Measurements from ENCODE around the gene FLNB. TPM values are rescaled to one million over a fixed set of nuclear protein-coding genes. Genes with fewer than 3 reads are reported as not detected.

The FLNB gene
- total RNA-seq, 1 donor from 2014 or later = 83.3 TPM

GRCh38 chr3:58042947-58043707 lies 34.9 kb downstream of the FLNB start:
- H3K4me3 ChIP-seq = no peak overlapping the region
- H3K27me3 ChIP-seq (ENCODE audit: low read depth) = no peaks in the 10 kb centered on the region
- intact Hi-C loops (cut with DNase I) = no loop called here
- no peak for TF ChIP-seq CTCF (IDR thresholded peaks at IDR 0.05)
- ATAC-seq (peak; percentile 24 to 57), DNase-seq (no peak)
- peak overlapping the region; percentile 44 for H3K27ac ChIP-seq
- H3K4me1 ChIP-seq = peaks cover 62% of the 10 kb centered on the region
- H3K36me3 ChIP-seq = no peaks in the 10 kb centered on the region
- H3K9me3 ChIP-seq = no peaks in the 10 kb centered on the region

- Histone ChIP-seq H3K9me3 (no peaks in the 10 kb centered on the region), H3K27ac (peak overlapping the region; percentile 44), H3K4me1 (peaks cover 70% of the 10 kb centered on the region), H3K36me3 (no peaks in the 10 kb centered on the region), H3K27me3 (ENCODE audit: low read depth) (no peaks in the 10 kb centered on the region), H3K4me3 (no peak overlapping the region)
- ATAC-seq = no peak
- no peak for DNase-seq
- intact Hi-C loops (cut with DNase I) = no loop called here
- no peak for TF ChIP-seq CTCF (IDR thresholded peaks at IDR 0.05)
Observed at GRCh38 chr3:58043933-58044332, 35.7 kb downstream of the FLNB start.

- H3K36me3 ChIP-seq = no peaks in the 10 kb centered on the region
- no peak for DNase-seq
- no peaks in the 10 kb centered on the region for H3K27me3 ChIP-seq (ENCODE audit: low read depth)
- intact Hi-C loops (cut with DNase I) = no loop called here
- no peak overlapping the region for H3K4me3 ChIP-seq
- ATAC-seq = no peak
- H3K4me1 ChIP-seq = peaks cover 75% of the 10 kb centered on the region
- H3K27ac ChIP-seq = peak overlapping the region; percentile 44
- H3K9me3 ChIP-seq = no peaks in the 10 kb centered on the region
- TF ChIP-seq CTCF (IDR thresholded peaks at IDR 0.05) = no peak
Observed at GRCh38 chr3:58044691-58045483, 36.7 kb downstream of the FLNB start.

GRCh38 chr3:58047826-58048225 lies 39.6 kb downstream of the FLNB start:
- H3K36me3 ChIP-seq = no peaks in the 10 kb centered on the region
- no peaks in the 10 kb centered on the region for H3K9me3 ChIP-seq
- H3K4me1 ChIP-seq = peaks cover 72% of the 10 kb centered on the region
- H3K4me3 ChIP-seq = no peak overlapping the region
- H3K27ac ChIP-seq = peak overlapping the region; percentile 70
- intact Hi-C loops (cut with DNase I) = no loop called here
- ATAC-seq (no peak), DNase-seq (no peak)
- no peak for TF ChIP-seq CTCF (IDR thresholded peaks at IDR 0.05)
- no peaks in the 10 kb centered on the region for H3K27me3 ChIP-seq (ENCODE audit: low read depth)

- TF ChIP-seq CTCF (IDR thresholded peaks at IDR 0.05) = no peak
- Histone ChIP-seq H3K4me1 (peaks cover 71% of the 10 kb centered on the region), H3K27me3 (ENCODE audit: low read depth) (no peaks in the 10 kb centered on the region), H3K9me3 (no peaks in the 10 kb centered on the region), H3K36me3 (no peaks in the 10 kb centered on the region), H3K4me3 (no peak overlapping the region), H3K27ac (peak overlapping the region; percentile 70)
- DNase-seq (no peak), ATAC-seq (peak; percentile 83 to 86)
- intact Hi-C loops (cut with DNase I) = no loop called here
Observed at GRCh38 chr3:58048301-58048700, 40.1 kb downstream of the FLNB start.

All from lower lobe of right lung (tissue), 2 donors.